Measurements from ENCODE around the gene SGTB. TPM values are rescaled to one million over a fixed set of nuclear protein-coding genes. Genes with fewer than 3 reads are reported as not detected.

The SGTB gene
- total RNA-seq, 1 experiment from 2014 or later, result 19.1 TPM

DNA sequence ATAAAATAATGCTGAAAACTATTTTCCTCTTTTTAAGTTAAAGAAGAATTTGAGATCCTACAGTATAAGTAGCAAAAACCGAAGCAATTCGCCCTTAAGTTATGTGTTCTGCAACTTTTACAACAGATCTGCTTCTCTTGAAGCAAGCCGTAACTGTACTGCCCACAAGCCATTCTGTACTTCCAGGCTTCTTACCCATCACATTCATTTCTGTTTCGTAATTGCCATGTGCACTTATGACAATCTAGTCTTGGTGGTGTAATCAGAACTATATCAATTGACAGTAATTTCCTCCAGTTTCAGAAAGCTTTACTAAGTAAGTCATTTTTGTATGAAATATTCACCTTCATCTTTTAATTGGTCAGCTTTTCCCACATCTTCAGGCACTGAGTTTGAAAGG is 13.8 kb downstream of the SGTB start:
- TF ChIP-seq CTCF (conservative IDR thresholded peaks at IDR 0.05; ENCODE audit: low read depth, low read length) (no peak), EZH2 (IDR thresholded peaks at IDR 0.05; ENCODE audit: borderline replicate concordance, low read depth, low read length, poor library complexity, severe bottlenecking) (no peak)

DNA sequence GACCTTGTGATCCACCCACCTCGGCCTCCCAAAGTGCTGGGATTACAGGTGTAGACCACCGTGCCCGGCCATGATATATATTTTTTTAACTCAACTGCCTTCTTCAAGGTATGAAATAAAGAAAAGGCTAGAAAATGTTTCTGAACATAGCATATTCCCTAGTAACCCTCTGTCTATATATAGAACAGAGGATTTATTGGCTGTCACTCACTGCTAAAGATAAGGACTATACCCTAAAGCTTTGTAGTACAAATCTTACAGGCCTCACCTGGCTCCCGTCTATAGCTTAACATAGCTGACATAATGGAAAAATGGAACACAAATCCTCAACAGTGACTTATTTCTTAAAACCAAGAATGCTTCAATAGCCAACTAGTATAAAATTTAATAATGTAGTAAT is 14.2 kb downstream of the SGTB start:
- Histone ChIP-seq H3K36me3 (ENCODE audit: insufficient read depth, low read length, poor library complexity, severe bottlenecking) (peaks cover 16% of the 10 kb centered on the region), H3K4me1 (ENCODE audit: insufficient read depth, low read length, poor library complexity, severe bottlenecking) (no peaks in the 10 kb centered on the region), H3K27me3 (replicated peaks; ENCODE audit: insufficient read depth, low read depth, low read length, poor library complexity) (no peaks in the 10 kb centered on the region), H3K4me3 (ENCODE audit: low read depth, low read length, poor library complexity, severe bottlenecking) (no peak overlapping the region), H3K27ac (ENCODE audit: low read depth, low read length, poor library complexity, severe bottlenecking) (no peak overlapping the region), H3K9me3 (ENCODE audit: low read depth, low read length, poor library complexity, severe bottlenecking) (no peaks in the 10 kb centered on the region)
- intact Hi-C loops (cut with micrococcal nuclease; ENCODE audit: unreplicated experiment), result no loop called here
- ChIA-PET POLR2A (ENCODE audit: low non-redundant PET) (no interaction called here), CTCF (no interaction called here)
- BruUV-seq (replicated peaks), result no TSS peak
- no peak for TF ChIP-seq CTCF (conservative IDR thresholded peaks at IDR 0.05; ENCODE audit: low read depth, low read length)
- TF ChIP-seq EZH2 (IDR thresholded peaks at IDR 0.05; ENCODE audit: borderline replicate concordance, low read depth, low read length, poor library complexity, severe bottlenecking), result no peak
- no peak for DNase-seq (ENCODE audit: low spot score)

More for the DNA sequence above, 13.8 kb downstream of the SGTB start:
- Histone ChIP-seq H3K4me3 (ENCODE audit: low read depth, low read length, poor library complexity, severe bottlenecking) (no peak overlapping the region), H3K36me3 (ENCODE audit: insufficient read depth, low read length, poor library complexity, severe bottlenecking) (peaks cover 16% of the 10 kb centered on the region), H3K9me3 (ENCODE audit: low read depth, low read length, poor library complexity, severe bottlenecking) (no peaks in the 10 kb centered on the region), H3K27ac (ENCODE audit: low read depth, low read length, poor library complexity, severe bottlenecking) (no peak overlapping the region), H3K27me3 (replicated peaks; ENCODE audit: insufficient read depth, low read depth, low read length, poor library complexity) (no peaks in the 10 kb centered on the region), H3K4me1 (ENCODE audit: insufficient read depth, low read length, poor library complexity, severe bottlenecking) (no peaks in the 10 kb centered on the region)
- intact Hi-C loops (cut with micrococcal nuclease; ENCODE audit: unreplicated experiment), result no loop called here
- POLR2A ChIA-PET (ENCODE audit: low non-redundant PET), result no interaction called here
- DNase-seq (ENCODE audit: low spot score), result no peak
- CTCF ChIA-PET, result no interaction called here
- no TSS peak for BruUV-seq (replicated peaks)

GRCh38 chr5:65704621-65705239 is 17.2 kb downstream of the SGTB start:
- H3K36me3 ChIP-seq (ENCODE audit: insufficient read depth, low read length, poor library complexity, severe bottlenecking), result peaks cover 5% of the 10 kb centered on the region
- no peaks in the 10 kb centered on the region for H3K9me3 ChIP-seq (ENCODE audit: low read depth, low read length, poor library complexity, severe bottlenecking)
- H3K4me3 ChIP-seq (ENCODE audit: low read depth, low read length, poor library complexity, severe bottlenecking), result no peak overlapping the region
- TF ChIP-seq CTCF (conservative IDR thresholded peaks at IDR 0.05; ENCODE audit: low read depth, low read length) (no peak), EZH2 (IDR thresholded peaks at IDR 0.05; ENCODE audit: borderline replicate concordance, low read depth, low read length, poor library complexity, severe bottlenecking) (no peak)
- ChIA-PET CTCF (no interaction called here), POLR2A (ENCODE audit: low non-redundant PET) (no interaction called here)
- no peak for DNase-seq (ENCODE audit: low spot score)
- intact Hi-C loops (cut with micrococcal nuclease; ENCODE audit: unreplicated experiment), result no loop called here
- H3K4me1 ChIP-seq (ENCODE audit: insufficient read depth, low read length, poor library complexity, severe bottlenecking), result no peaks in the 10 kb centered on the region
- no peaks in the 10 kb centered on the region for H3K27me3 ChIP-seq (replicated peaks; ENCODE audit: insufficient read depth, low read depth, low read length, poor library complexity)
- no TSS peak for BruUV-seq (replicated peaks)
- H3K27ac ChIP-seq (ENCODE audit: low read depth, low read length, poor library complexity, severe bottlenecking), result no peak overlapping the region
